Myocyte (in vitro differentiated cells): ENCODE measurements around the gene FRMD5. TPM values are rescaled to one million over a fixed set of nuclear protein-coding genes. Genes with fewer than 3 reads are reported as not detected.

Experiments
- DNase-seq: peaks from one replicate; pipeline ENCODE4 v3.0.0-alpha.2; 2012; ENCODE audit warnings: low read depth
- total RNA-seq: library from RNA; depleted of rRNA; stranded (reverse); fragments of >200 nt; gene quantifications from 2 replicates; pipeline ENCODE4 v1.2.3, GENCODE V29; 2014

FRMD5 gene
- total RNA-seq, 1 donor from 2014 or later: 2.2 TPM

- no peak for DNase-seq
Measured at GRCh38 chr15:43901495-43901894, 293.6 kb downstream of the FRMD5 start.

- no peak for DNase-seq
Measured at GRCh38 chr15:43900996-43901395, 294.1 kb downstream of the FRMD5 start.

GRCh38 chr15:43899928-43900327 is 295.1 kb downstream of the FRMD5 start:
- DNase-seq: no peak

GRCh38 chr15:43898891-43899290 is 296.2 kb downstream of the FRMD5 start:
- DNase-seq: no peak

- DNase-seq: no peak
Measured at GRCh38 chr15:43896543-43896942, 298.5 kb downstream of the FRMD5 start.

GRCh38 chr15:43895586-43895985 is 299.5 kb downstream of the FRMD5 start:
- DNase-seq: no peak

- DNase-seq: peak; percentile 54
Measured at GRCh38 chr15:43893956-43894355, 301.1 kb downstream of the FRMD5 start.

- DNase-seq: no peak
Measured at GRCh38 chr15:43889042-43889441, 306.0 kb downstream of the FRMD5 start.

GRCh38 chr15:43887901-43888300 is 307.2 kb downstream of the FRMD5 start:
- no peak for DNase-seq

- DNase-seq: no peak
Measured at GRCh38 chr15:43886558-43886957, 308.5 kb downstream of the FRMD5 start.

GRCh38 chr15:43883571-43883970 is 311.5 kb downstream of the FRMD5 start:
- DNase-seq: no peak

- no peak for DNase-seq
Measured at GRCh38 chr15:43881944-43882343, 313.1 kb downstream of the FRMD5 start.

GRCh38 chr15:43881245-43881644 is 313.8 kb downstream of the FRMD5 start:
- no peak for DNase-seq

GRCh38 chr15:43880406-43881194 is 314.5 kb downstream of the FRMD5 start:
- no peak for DNase-seq

GRCh38 chr15:43879386-43880355 is 315.4 kb downstream of the FRMD5 start:
- DNase-seq: no peak

GRCh38 chr15:43878446-43878845 is 316.6 kb downstream of the FRMD5 start:
- DNase-seq: no peak

- DNase-seq: no peak
Measured at GRCh38 chr15:43877371-43877770, 317.7 kb downstream of the FRMD5 start.

- DNase-seq: no peak
Measured at GRCh38 chr15:43876872-43877271, 318.2 kb downstream of the FRMD5 start.

- DNase-seq: no peak
Measured at GRCh38 chr15:43873651-43874050, 321.4 kb downstream of the FRMD5 start.

- peak; percentile 85 for DNase-seq
Measured at GRCh38 chr15:43872416-43873020, 322.6 kb downstream of the FRMD5 start.

GRCh38 chr15:43871835-43872234 is 323.2 kb downstream of the FRMD5 start:
- DNase-seq: no peak

GRCh38 chr15:43868406-43868805 is 326.7 kb downstream of the FRMD5 start:
- no peak for DNase-seq
